ENCODE results near the gene ANKS1A.

ANKS1A gene

GRCh38 chr6:35089216-35089934 lies 200.3 kb downstream of the ANKS1A start:
- DNase-seq (ENCODE audit: extremely low read depth, low read depth): no peak
- TF ChIP-seq, protein P1, sequence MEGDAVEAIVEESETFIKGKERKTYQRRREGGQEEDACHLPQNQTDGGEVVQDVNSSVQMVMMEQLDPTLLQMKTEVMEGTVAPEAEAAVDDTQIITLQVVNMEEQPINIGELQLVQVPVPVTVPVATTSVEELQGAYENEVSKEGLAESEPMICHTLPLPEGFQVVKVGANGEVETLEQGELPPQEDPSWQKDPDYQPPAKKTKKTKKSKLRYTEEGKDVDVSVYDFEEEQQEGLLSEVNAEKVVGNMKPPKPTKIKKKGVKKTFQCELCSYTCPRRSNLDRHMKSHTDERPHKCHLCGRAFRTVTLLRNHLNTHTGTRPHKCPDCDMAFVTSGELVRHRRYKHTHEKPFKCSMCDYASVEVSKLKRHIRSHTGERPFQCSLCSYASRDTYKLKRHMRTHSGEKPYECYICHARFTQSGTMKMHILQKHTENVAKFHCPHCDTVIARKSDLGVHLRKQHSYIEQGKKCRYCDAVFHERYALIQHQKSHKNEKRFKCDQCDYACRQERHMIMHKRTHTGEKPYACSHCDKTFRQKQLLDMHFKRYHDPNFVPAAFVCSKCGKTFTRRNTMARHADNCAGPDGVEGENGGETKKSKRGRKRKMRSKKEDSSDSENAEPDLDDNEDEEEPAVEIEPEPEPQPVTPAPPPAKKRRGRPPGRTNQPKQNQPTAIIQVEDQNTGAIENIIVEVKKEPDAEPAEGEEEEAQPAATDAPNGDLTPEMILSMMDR (IDR thresholded peaks at IDR 0.05; ENCODE audit: low read depth, low read length): no peak

DNA sequence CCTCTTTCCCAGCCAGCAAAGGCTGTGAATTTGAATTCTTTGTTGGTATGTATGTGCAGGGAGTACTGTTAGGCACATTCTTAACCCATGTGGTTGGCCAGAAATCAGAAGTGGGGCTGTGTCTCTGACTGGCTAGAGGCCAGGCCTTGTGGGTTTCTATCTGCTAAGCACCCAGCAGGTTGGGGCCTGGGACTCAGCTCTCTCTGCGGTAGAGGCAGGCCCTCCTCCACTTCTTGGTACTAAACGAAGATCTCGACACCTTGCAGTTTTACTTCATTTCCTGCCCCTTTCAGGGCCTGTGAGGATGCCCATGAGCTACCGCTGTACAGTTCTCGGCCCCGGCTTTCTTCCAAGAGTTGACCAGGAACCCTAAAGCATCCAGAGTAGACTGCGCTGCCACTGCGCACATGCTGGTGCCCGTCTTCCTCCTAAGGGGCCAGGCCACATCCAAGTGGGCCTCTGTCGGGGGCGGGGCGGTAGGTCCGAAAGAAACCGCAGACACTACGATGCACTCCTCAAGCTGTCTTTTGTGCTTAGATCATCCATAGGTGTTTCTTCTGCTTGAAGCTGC lies 201.0 kb downstream of the ANKS1A start:
- DNase-seq (ENCODE audit: extremely low read depth, low read depth): peak; percentile 37
- TF ChIP-seq, protein P1 (IDR thresholded peaks at IDR 0.05; ENCODE audit: low read depth, low read length): no peak

- TF ChIP-seq, protein P1 (IDR thresholded peaks at IDR 0.05; ENCODE audit: low read depth, low read length): no peak
- DNase-seq (ENCODE audit: extremely low read depth, low read depth): no peak
Measured at GRCh38 chr6:35090734-35091133, 201.7 kb downstream of the ANKS1A start.

DNA sequence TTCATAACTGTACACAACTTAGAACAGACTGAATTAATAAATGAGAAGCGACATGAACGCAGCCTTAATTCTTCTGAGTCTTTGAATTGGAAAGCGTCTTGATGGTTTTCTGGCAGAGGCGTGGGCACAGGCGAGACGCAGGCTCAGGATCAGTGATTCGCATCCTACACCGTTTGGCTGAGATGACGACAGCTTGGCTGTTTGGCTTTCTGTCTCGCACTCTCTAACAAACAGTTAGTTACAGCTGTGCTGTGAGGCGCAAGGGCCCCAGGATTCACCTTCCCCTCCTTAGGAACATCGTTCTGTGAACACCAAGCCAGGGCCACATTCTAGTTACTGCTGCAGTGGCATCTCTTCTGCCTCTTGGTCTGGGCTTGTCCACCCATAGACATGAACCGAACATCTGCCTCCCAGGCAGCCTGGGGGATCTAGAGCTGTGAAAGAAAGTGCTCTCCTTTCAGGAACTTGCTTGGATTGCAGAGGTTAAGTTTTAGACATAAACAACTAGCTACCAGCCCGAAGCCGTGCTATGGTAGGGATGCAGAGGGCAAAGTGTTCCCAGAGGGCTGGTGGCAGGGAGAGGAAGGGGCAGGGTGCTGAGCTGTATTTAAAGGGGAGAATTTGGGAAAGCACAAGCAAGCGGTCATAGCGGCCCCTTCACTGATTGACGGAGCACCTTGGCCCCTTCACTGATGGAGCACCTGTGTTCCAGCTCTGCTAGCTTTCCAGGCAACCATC lies 202.5 kb downstream of the ANKS1A start:
- DNase-seq (ENCODE audit: extremely low read depth, low read depth): peak; percentile 23
- TF ChIP-seq, protein P1 (IDR thresholded peaks at IDR 0.05; ENCODE audit: low read depth, low read length): no peak

DNA sequence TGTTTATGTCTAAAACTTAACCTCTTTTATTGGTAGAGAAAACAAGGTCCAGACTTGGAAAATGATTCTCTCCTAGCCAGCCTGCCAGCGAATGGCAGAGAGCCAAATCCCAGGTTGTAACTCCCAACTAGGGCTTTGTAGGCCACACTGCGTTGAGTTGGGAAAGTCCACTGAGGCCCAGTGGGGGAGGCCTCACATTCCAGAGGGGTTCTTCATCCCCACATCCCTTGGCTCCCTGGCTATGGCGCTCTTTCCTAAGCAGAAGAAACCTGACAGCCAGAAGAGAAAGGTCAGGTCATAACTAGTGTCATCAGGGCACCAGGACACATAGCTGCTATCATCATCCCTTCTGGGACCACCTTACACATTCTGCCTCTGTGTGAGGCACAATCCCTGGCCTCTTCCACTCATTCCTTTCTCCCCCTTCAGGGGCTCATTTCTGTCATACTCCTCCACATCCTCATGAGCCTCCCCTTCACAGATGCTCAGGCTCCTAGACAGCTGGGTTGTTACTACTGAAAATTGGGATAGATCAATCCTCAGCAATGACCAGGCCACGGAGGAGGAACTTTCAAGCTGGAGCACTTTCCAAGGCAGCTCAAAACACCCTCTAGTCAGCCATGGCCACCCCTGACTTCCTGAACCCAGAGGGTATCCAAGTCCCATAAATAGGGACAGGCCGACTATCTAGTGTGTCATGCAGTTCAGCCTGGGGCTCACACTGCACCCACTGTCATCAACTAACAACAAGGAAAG lies 203.5 kb downstream of the ANKS1A start:
- TF ChIP-seq, protein P1 (IDR thresholded peaks at IDR 0.05; ENCODE audit: low read depth, low read length): no peak; the same call in 1 of the 2 replicates
- DNase-seq (ENCODE audit: extremely low read depth, low read depth): peak; percentile 44

- TF ChIP-seq, protein P1 (IDR thresholded peaks at IDR 0.05; ENCODE audit: low read depth, low read length): no peak
- DNase-seq (ENCODE audit: extremely low read depth, low read depth): peak; percentile 24
Measured at GRCh38 chr6:35093118-35093445, 204.0 kb downstream of the ANKS1A start.

Measured in AG09319 (cell line).